ENCODE results near the gene NHLRC2. TPM values are rescaled to one million over a fixed set of nuclear protein-coding genes. Genes with fewer than 3 reads are reported as not detected.

The NHLRC2 gene
- total RNA-seq, 2 experiments from 2014 or later = 4.6 TPM

- Mint-ChIP-seq H3K27me3 (no peaks in the 10 kb centered on the region), H3K4me1 (ENCODE audit: low read depth) (peaks cover 31% of the 10 kb centered on the region), H3K9me3 (peaks cover 2% of the 10 kb centered on the region), H3K27ac (no peak overlapping the region), H3K4me3 (no peak overlapping the region), H3K36me3 (ENCODE audit: low read depth) (peaks cover 67% of the 10 kb centered on the region)
- DNase-seq (no peak), ATAC-seq (ENCODE audit: poor library complexity) (no peak)
- H3K36me3 ChIP-seq (ENCODE audit: insufficient read depth, low read length) = peaks cover 27% of the 10 kb centered on the region
- ChIA-PET CTCF (no interaction called here), POLR2A (interaction anchor here (1.0 kb wide), 1 partner anchor 101 kb away, joined by 5 read pairs; no protein-coding TSS in a partner anchor)
- H3K4me3 ChIP-seq (ENCODE audit: low read length) = no peak overlapping the region
- H3K27ac ChIP-seq (ENCODE audit: low read depth in 1 of 2, low read length in 2 of 2) = no peak overlapping the region
- TF ChIP-seq CTCF (IDR thresholded peaks at IDR 0.05) = no peak
- intact Hi-C loops (cut with DNase I, micrococcal nuclease) = loop anchor here in 1 of 2 experiments (5.0 to 10.0 kb wide), 2 partner anchors 174 to 313 kb away; partner anchors contain the start of gene CCDC186
- no peaks in the 10 kb centered on the region for H3K27me3 ChIP-seq (ENCODE audit: control insufficient read depth in 1 of 2, insufficient read depth in 2 of 2, low read length in 2 of 2)
- H3K4me1 ChIP-seq (ENCODE audit: insufficient read depth, low read length) = peaks cover 9% of the 10 kb centered on the region
- no peaks in the 10 kb centered on the region for H3K9me3 ChIP-seq (ENCODE audit: control insufficient read depth in 1 of 2, insufficient read depth in 1 of 2, low read length in 2 of 2)
These were observed 4.8 kb downstream of the NHLRC2 start for GRCh38 chr10:113859261-113859660.

DNA sequence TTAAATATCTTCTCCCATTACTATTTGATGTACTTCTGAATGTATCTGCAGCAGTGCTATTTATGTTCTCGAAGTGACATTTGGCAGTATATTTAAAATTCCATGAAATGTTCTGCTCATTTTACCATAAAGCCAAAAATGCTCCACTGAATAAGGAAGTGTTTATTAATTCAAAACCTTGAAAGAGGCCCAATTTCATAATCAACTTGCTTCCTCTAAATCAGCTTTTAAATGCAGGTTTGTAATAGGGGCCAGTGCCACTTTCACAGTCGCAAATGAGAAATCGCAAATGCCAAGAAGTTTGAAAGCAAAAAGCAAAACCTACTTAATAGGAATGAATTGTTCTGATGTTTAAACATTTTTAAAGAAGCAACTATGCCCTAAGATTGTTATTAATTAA, 11.4 kb downstream of the NHLRC2 start:
- Mint-ChIP-seq H3K4me1 (ENCODE audit: low read depth) (peaks cover 13% of the 10 kb centered on the region), H3K9me3 (peaks cover 4% of the 10 kb centered on the region), H3K27me3 (no peaks in the 10 kb centered on the region), H3K27ac (no peak overlapping the region), H3K4me3 (no peak overlapping the region), H3K36me3 (ENCODE audit: low read depth) (peaks cover 67% of the 10 kb centered on the region)
- Histone ChIP-seq H3K27ac (ENCODE audit: low read depth in 1 of 2, low read length in 2 of 2) (no peak overlapping the region), H3K4me3 (ENCODE audit: low read length) (no peak overlapping the region), H3K9me3 (ENCODE audit: control insufficient read depth in 1 of 2, insufficient read depth in 1 of 2, low read length in 2 of 2) (no peaks in the 10 kb centered on the region), H3K27me3 (ENCODE audit: control insufficient read depth in 1 of 2, insufficient read depth in 2 of 2, low read length in 2 of 2) (no peaks in the 10 kb centered on the region), H3K36me3 (ENCODE audit: insufficient read depth, low read length) (peaks cover 8% of the 10 kb centered on the region), H3K4me1 (ENCODE audit: insufficient read depth, low read length) (no peaks in the 10 kb centered on the region)
- no peak for DNase-seq
- no peak for ATAC-seq (ENCODE audit: poor library complexity)
- POLR2A ChIA-PET = no interaction called here
- CTCF ChIA-PET = no interaction called here
- intact Hi-C loops (cut with DNase I, micrococcal nuclease) = no loop called here
- no peak for TF ChIP-seq CTCF (IDR thresholded peaks at IDR 0.05)

DNA sequence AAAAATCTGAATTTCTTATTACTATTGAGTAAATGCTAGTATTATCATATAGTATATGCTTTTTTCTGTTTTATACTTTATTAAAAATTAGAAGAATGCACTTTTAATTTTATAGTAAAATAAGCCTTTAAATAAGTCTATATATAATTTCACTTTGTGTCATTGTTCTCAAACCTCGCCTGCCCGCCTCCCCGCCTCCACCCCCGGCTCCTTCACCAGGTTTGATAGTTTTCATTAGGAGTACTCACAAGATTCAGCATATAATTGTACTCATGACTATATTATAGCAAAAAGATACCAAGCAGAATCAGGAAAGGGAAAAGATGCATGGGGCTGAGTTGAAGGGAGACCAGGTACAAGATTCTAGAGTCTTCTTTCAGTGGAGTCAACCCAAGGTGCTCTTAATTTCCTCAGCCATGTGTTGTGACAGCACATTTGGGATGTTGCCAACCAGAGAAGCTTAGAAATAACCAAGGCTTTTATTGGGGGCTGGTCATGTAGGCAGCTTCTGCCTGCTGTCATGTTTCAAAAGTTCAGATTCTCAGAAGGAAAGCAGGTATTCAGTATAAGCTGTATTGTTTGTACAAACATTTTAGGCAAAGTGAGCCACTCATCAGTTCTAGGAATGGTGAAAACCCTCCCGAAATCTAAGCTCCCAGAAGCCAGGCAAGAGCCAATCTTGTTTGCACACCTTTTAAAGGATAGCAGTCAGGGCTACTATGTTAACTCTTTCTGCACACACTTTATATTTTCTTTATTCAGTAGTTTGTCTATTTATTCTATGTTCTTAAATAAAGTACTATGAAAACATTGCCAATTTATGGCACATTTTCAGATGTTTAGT, 12.3 kb downstream of the NHLRC2 start:
- POLR2A ChIA-PET = no interaction called here
- Mint-ChIP-seq H3K4me3 (no peak overlapping the region), H3K27me3 (no peaks in the 10 kb centered on the region), H3K9me3 (peaks cover 5% of the 10 kb centered on the region), H3K27ac (no peak overlapping the region), H3K4me1 (ENCODE audit: low read depth) (peaks cover 13% of the 10 kb centered on the region), H3K36me3 (ENCODE audit: low read depth) (peaks cover 63% of the 10 kb centered on the region)
- no peaks in the 10 kb centered on the region for H3K4me1 ChIP-seq (ENCODE audit: insufficient read depth, low read length)
- no peak for DNase-seq
- H3K4me3 ChIP-seq (ENCODE audit: low read length) = no peak overlapping the region
- TF ChIP-seq CTCF (IDR thresholded peaks at IDR 0.05) = no peak
- CTCF ChIA-PET = no interaction called here
- intact Hi-C loops (cut with DNase I, micrococcal nuclease) = no loop called here
- H3K27me3 ChIP-seq (ENCODE audit: control insufficient read depth in 1 of 2, insufficient read depth in 2 of 2, low read length in 2 of 2) = no peaks in the 10 kb centered on the region
- H3K27ac ChIP-seq (ENCODE audit: low read depth in 1 of 2, low read length in 2 of 2) = no peak overlapping the region
- H3K9me3 ChIP-seq (ENCODE audit: control insufficient read depth in 1 of 2, insufficient read depth in 1 of 2, low read length in 2 of 2) = no peaks in the 10 kb centered on the region
- H3K36me3 ChIP-seq (ENCODE audit: insufficient read depth, low read length) = no peaks in the 10 kb centered on the region
- no peak for ATAC-seq (ENCODE audit: poor library complexity)
